Testis (tissue), 3 donors: ENCODE measurements around the gene PLN. TPM values are rescaled to one million over a fixed set of nuclear protein-coding genes. Genes with fewer than 3 reads are reported as not detected.

Experiments used
- polyA plus RNA-seq: library from polyadenylated mRNA; stranded (reverse); fragments of 350-450 nt; fragmentation: Illumina TruSeq; extraction: RNeasy Lipid Tissue Mini Kit (QIAGEN cat#74804); gene quantifications from one replicate; pipeline ENCODE4 v1.2.3, GENCODE V29; 2014; ENCODE audit warnings: low read depth, low replicate concordance; ENCODE audit not compliant: insufficient read depth
- total RNA-seq, 2 donors: library from RNA; depleted of rRNA; stranded (reverse); fragments of >200 nt; gene quantifications; one replicate each; pipeline ENCODE4 v1.2.3, GENCODE V29; 2016

The PLN gene
- total and polyA plus RNA-seq, 3 donors from 2014 or later, result 2.0 to 15.2 (median 5.0) TPM

Other genes with a start within 250 kb of the PLN start
- 10 to 100 TPM; 63.7 to 80.7 TPM for gene CEP85L, start 103.3 kb downstream of the PLN start, total RNA-seq
- 78.8 TPM for gene CEP85L, start 103.3 kb downstream of the PLN start, polyA plus RNA-seq